Measurements from ENCODE around the gene TUBB3. TPM values are rescaled to one million over a fixed set of nuclear protein-coding genes. Genes with fewer than 3 reads are reported as not detected.

The TUBB3 gene
- total RNA-seq, 1 experiment from 2014 or later: 205 TPM

DNA sequence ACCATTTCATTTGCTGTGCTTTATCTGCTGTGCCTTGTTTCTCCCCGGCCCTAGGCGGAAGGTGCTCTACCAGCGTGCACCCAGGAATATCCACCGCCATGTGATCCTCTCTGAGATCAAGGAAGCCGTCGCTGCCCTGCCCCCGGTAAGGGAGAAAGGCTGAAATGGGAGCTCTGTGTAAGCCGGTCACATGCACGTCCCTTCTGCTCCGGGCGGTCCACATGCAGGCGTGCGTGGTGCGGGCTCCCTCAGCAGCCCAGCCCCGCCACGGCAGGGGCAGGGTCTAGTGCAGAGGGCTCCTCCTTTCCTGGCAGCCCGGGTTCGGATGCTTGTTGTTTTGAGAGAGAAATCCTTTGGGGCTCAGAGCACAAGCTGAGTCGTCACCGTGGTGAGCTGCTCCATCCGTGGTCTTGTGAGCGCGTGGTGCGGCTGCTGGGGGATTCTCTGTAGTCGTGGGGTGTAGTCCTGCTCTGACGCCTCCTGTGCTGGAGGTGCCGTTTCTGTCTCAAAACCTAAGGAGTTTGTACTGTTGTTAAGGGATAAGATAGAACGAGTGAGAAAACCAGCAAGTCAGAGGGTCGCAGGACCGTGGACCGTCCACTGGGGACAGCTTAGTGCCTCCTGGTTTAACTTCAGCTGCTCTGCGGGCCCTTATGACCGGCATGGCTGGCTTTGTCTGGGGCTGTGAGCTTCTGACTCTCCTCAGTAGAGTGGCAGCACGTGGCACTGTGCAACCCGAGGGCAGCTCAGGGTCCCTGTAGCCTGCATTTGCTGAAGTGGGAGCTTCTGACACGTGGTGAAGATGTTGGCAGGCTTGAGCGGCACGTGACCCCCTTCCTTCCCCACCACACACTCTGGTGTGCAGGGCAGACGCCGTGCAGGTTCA lies 16.8 kb upstream of the TUBB3 start:
- H3K36me3 ChIP-seq (ENCODE audit: control insufficient read depth, insufficient read depth, low read length): peaks cover 3% of the 10 kb centered on the region; the same call in 1 of the 2 replicates
- no peak for DNase-seq (ENCODE audit: low read depth, low spot score)
- intact Hi-C loops (cut with micrococcal nuclease; ENCODE audit: unreplicated experiment) (no loop called here), in situ Hi-C loops (cut with HindIII; ENCODE audit: low pct_unique_long_range_greater_than_20kb, low sequenced_read_pairs) (no loop called here)
- no peaks in the 10 kb centered on the region for H3K9me3 ChIP-seq (ENCODE audit: control insufficient read depth, insufficient read depth, low read depth, low read length)
- H3K27me3 ChIP-seq (ENCODE audit: control insufficient read depth, insufficient read depth, low read length): no peaks in the 10 kb centered on the region
- no peak overlapping the region for H3K27ac ChIP-seq (ENCODE audit: low read length)
- POLR2A ChIA-PET: no interaction called here
- peak; percentile 68 for ATAC-seq
- CTCF ChIA-PET: no interaction called here
- TF ChIP-seq, protein P1, sequence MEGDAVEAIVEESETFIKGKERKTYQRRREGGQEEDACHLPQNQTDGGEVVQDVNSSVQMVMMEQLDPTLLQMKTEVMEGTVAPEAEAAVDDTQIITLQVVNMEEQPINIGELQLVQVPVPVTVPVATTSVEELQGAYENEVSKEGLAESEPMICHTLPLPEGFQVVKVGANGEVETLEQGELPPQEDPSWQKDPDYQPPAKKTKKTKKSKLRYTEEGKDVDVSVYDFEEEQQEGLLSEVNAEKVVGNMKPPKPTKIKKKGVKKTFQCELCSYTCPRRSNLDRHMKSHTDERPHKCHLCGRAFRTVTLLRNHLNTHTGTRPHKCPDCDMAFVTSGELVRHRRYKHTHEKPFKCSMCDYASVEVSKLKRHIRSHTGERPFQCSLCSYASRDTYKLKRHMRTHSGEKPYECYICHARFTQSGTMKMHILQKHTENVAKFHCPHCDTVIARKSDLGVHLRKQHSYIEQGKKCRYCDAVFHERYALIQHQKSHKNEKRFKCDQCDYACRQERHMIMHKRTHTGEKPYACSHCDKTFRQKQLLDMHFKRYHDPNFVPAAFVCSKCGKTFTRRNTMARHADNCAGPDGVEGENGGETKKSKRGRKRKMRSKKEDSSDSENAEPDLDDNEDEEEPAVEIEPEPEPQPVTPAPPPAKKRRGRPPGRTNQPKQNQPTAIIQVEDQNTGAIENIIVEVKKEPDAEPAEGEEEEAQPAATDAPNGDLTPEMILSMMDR (IDR thresholded peaks at IDR 0.05): no peak
- TF ChIP-seq TCF7L2 (IDR thresholded peaks at IDR 0.05; ENCODE audit: low read depth, low read length) (no peak), SIN3A (IDR thresholded peaks at IDR 0.05; ENCODE audit: borderline replicate concordance, insufficient read depth, low read depth, low read length) (no peak), POLR2AphosphoS5 (IDR thresholded peaks at IDR 0.05; ENCODE audit: low read depth, low read length) (no peak)
- TF ChIP-seq, protein P2, sequence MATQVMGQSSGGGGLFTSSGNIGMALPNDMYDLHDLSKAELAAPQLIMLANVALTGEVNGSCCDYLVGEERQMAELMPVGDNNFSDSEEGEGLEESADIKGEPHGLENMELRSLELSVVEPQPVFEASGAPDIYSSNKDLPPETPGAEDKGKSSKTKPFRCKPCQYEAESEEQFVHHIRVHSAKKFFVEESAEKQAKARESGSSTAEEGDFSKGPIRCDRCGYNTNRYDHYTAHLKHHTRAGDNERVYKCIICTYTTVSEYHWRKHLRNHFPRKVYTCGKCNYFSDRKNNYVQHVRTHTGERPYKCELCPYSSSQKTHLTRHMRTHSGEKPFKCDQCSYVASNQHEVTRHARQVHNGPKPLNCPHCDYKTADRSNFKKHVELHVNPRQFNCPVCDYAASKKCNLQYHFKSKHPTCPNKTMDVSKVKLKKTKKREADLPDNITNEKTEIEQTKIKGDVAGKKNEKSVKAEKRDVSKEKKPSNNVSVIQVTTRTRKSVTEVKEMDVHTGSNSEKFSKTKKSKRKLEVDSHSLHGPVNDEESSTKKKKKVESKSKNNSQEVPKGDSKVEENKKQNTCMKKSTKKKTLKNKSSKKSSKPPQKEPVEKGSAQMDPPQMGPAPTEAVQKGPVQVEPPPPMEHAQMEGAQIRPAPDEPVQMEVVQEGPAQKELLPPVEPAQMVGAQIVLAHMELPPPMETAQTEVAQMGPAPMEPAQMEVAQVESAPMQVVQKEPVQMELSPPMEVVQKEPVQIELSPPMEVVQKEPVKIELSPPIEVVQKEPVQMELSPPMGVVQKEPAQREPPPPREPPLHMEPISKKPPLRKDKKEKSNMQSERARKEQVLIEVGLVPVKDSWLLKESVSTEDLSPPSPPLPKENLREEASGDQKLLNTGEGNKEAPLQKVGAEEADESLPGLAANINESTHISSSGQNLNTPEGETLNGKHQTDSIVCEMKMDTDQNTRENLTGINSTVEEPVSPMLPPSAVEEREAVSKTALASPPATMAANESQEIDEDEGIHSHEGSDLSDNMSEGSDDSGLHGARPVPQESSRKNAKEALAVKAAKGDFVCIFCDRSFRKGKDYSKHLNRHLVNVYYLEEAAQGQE (IDR thresholded peaks at IDR 0.05; ENCODE audit: insufficient read depth in 1 of 2, low read depth in 2 of 2, low read length in 1 of 2): no peak
- no peak overlapping the region for H3K4me3 ChIP-seq (ENCODE audit: low read depth in 2 of 2, low read length in 2 of 2)
- BruUV-seq (replicated peaks): no TSS peak
- H3K4me1 ChIP-seq (ENCODE audit: control insufficient read depth, insufficient read depth, low read length): no peaks in the 10 kb centered on the region

DNA sequence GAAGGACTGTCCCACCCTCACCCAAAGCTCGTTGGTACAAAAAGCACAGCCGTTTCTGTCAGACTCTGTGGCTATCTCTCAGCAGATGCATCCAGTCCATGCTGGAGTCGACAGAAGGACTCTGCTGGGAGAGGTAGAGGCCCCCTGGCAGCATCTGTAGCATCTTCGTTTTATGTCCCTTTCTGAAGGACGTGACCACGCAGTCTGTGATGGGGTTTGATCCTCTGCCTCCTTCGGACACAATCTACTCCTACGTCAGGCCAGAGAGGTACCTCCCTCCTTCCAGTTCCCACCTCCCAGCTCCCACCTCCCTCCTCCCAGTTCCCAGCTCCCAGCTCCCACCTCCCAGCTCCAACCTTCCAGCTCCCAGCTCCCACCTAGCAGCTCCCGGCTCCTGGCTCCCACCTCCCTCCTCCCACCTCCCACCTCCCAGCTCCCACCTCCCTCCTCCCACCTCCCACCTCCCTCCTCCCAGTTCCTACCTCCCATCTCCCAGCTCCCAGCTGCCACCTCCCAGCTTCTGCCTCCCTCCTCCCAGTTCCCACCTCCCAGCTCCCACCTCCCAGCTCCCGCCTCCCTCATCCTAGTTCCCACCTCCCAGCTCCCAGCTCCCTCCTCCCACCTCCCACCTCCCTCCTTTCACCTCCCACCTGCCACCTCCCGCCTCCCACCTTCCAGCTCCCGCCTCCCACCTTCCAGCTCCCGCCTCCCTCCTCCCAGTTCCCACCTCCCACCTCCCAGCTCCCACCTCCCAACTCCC lies 15.9 kb upstream of the TUBB3 start:
- Histone ChIP-seq H3K4me3 (ENCODE audit: low read depth in 2 of 2, low read length in 2 of 2) (no peak overlapping the region), H3K27me3 (ENCODE audit: control insufficient read depth, insufficient read depth, low read length) (no peaks in the 10 kb centered on the region), H3K4me1 (ENCODE audit: control insufficient read depth, insufficient read depth, low read length) (no peaks in the 10 kb centered on the region), H3K9me3 (ENCODE audit: control insufficient read depth, insufficient read depth, low read depth, low read length) (no peaks in the 10 kb centered on the region), H3K36me3 (ENCODE audit: control insufficient read depth, insufficient read depth, low read length) (peaks cover 3% of the 10 kb centered on the region; the same call in 1 of the 2 replicates), H3K27ac (ENCODE audit: low read length) (no peak overlapping the region)
- in situ Hi-C loops (cut with HindIII; ENCODE audit: low pct_unique_long_range_greater_than_20kb, low sequenced_read_pairs) (no loop called here), intact Hi-C loops (cut with micrococcal nuclease; ENCODE audit: unreplicated experiment) (no loop called here)
- ATAC-seq (peak; percentile 16), DNase-seq (ENCODE audit: low read depth, low spot score) (no peak)
- BruUV-seq (replicated peaks): no TSS peak
- TF ChIP-seq, protein P2 (IDR thresholded peaks at IDR 0.05; ENCODE audit: insufficient read depth in 1 of 2, low read depth in 2 of 2, low read length in 1 of 2): no peak
- TF ChIP-seq SIN3A (IDR thresholded peaks at IDR 0.05; ENCODE audit: borderline replicate concordance, insufficient read depth, low read depth, low read length): no peak
- TF ChIP-seq TCF7L2 (IDR thresholded peaks at IDR 0.05; ENCODE audit: low read depth, low read length): no peak
- TF ChIP-seq, protein P1 (IDR thresholded peaks at IDR 0.05): no peak
- no peak for TF ChIP-seq POLR2AphosphoS5 (IDR thresholded peaks at IDR 0.05; ENCODE audit: low read depth, low read length)
- POLR2A ChIA-PET: no interaction called here
- CTCF ChIA-PET: no interaction called here
